K562 (cell line): ENCODE measurements around the gene IL17RC. TPM values are rescaled to one million over a fixed set of nuclear protein-coding genes. Genes with fewer than 3 reads are reported as not detected.

Experiments used
- GABPA ChIP-seq: fragments of 200-800 bp; sonication (Bioruptor generic); conservative IDR thresholded peaks from 2 replicates; pipeline ENCODE4 v1.6.1; 2016; ENCODE audit warnings: low read depth, missing genetic modification characterization, missing compliant biosample characterization
- HDAC2 ChIP-seq: fragments of 450-650 bp; IDR thresholded peaks from 2 replicates; pipeline ENCODE4 v1.6.1; 2016; ENCODE audit warnings: mild to moderate bottlenecking
- HDAC6 ChIP-seq: IDR thresholded peaks from 2 replicates; pipeline ENCODE4 v1.6.1; 2012; ENCODE audit warnings: low read depth, mild to moderate bottlenecking, control low read depth, inconsistent platforms, low read length, moderate library complexity
- HDGF ChIP-seq: fragments of 450-650 bp; IDR thresholded peaks from 2 replicates; pipeline ENCODE4 v1.6.1; 2016
- MEF2A ChIP-seq: IDR thresholded peaks from 2 replicates; pipeline ENCODE4 v1.6.1; 2011; ENCODE audit warnings: low read depth, mild to moderate bottlenecking, low read length, moderate library complexity; ENCODE audit not compliant: control insufficient read depth
- POLR2AphosphoS5 ChIP-seq: IDR thresholded peaks from 2 replicates; pipeline ENCODE4 v1.6.1; 2011; ENCODE audit warnings: mild to moderate bottlenecking, low read depth, low read length, moderate library complexity; ENCODE audit not compliant: control insufficient read depth, insufficient read depth
- SETDB1 ChIP-seq: IDR thresholded peaks from one replicate; pipeline ENCODE4 v1.6.1; 2012; ENCODE audit warnings: low read length, control low read depth, inconsistent platforms
- SMARCC2 ChIP-seq: fragments of 450-650 bp; IDR thresholded peaks from 2 replicates; pipeline ENCODE4 v1.6.1; 2017; ENCODE audit warnings: antibody characterized with exemption, moderate library complexity, mild to moderate bottlenecking, low read depth
- TRIM28 ChIP-seq: fragments of 450-650 bp; IDR thresholded peaks from 2 replicates; pipeline ENCODE4 v1.6.1; 2017
- XRCC5 ChIP-seq: fragments of 200-400 bp; formaldehyde crosslinking; IDR thresholded peaks from 2 replicates; pipeline ENCODE4 v1.6.1; 2017; ENCODE audit warnings: low read depth, mild to moderate bottlenecking, low read length
- ZEB2 ChIP-seq: fragments of 450-650 bp; IDR thresholded peaks from 2 replicates; pipeline ENCODE4 v1.6.1; 2016
- polyA plus RNA-seq, 8 experiments: library from polyadenylated mRNA; depleted of rRNA in 4 of 8; stranded (reverse) in 5 of 8; unstranded in 3 of 8; fragments of >200 nt; fragmentation: Nextera tagmentation in 2 of 8; fragmentation: Illumina TruSeq in 1 of 8; extraction: Ambion mirVana in 2 of 8; extraction: Trizol in 1 of 8; gene quantifications; 2 replicates each; pipeline versions ENCODE4 v1.2.1 to v1.2.3, GENCODE V29; 2011 to 2014; ENCODE audit warnings: inconsistent platforms in 1 of 8, missing spikeins in 1 of 8
- total RNA-seq, 7 experiments: library from RNA; depleted of rRNA in 6 of 7; stranded (reverse); fragments of >200 nt in 6 of 7; fragmentation: Illumina TruSeq in 2 of 7; extraction: Trizol in 2 of 7; gene quantifications; 2 replicates each; pipeline versions ENCODE4 v1.2.1 to v1.2.3, GENCODE V29; 2011 to 2021; ENCODE audit warnings: low replicate concordance in 1 of 7
- TF ChIP-seq, protein P1 (sequence below): fragments of 450-650 bp; IDR thresholded peaks from 2 replicates; pipeline ENCODE4 v1.6.1; 2016; ENCODE audit warnings: mild to moderate bottlenecking, moderate library complexity
- TF ChIP-seq, protein P2 (sequence below): fragments of 250-450 bp; sonication (Bioruptor Pico); IDR thresholded peaks from 2 replicates; pipeline ENCODE4 v1.4.0; 2020; ENCODE audit warnings: mild to moderate bottlenecking, moderate library complexity, borderline replicate concordance

The IL17RC gene
- total and polyA plus RNA-seq, 9 of the 15 experiments (the other 6 are each of a cell fraction or from before 2014, with no cell fraction given), result 0.15 to 11.4 (median 7.1) TPM; not detected in 1

DNA sequence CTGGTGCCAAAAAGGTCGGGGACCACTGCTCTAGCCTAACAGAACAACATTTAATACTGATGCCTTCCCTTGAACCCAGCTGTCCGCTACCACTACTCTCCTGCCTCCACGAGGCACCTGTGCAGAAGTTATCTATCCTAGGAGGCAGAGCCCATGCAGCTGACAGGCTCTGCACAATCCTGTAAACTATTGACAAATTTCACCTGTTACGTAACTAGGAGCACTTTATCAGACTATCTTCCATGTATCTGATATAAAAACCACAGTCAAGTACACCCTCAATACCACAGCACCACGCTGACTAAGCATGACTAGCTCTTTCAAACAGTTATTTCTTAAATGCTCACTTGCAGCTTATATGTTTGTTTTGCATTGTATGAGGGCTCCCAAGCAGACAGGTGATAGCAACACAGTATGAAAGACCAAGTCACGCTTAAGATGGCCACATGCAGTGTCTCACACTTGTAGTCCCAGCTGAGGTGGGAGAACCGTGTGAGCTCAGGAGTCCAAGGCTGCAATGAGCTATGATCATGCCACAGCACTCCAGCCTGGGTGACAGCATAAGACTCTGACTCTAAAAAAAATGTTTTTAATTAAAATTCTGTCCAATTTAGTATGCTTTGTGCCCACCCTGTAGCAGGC lies 4.5 kb upstream of the IL17RC start (continued):
- TF ChIP-seq, protein P1, sequence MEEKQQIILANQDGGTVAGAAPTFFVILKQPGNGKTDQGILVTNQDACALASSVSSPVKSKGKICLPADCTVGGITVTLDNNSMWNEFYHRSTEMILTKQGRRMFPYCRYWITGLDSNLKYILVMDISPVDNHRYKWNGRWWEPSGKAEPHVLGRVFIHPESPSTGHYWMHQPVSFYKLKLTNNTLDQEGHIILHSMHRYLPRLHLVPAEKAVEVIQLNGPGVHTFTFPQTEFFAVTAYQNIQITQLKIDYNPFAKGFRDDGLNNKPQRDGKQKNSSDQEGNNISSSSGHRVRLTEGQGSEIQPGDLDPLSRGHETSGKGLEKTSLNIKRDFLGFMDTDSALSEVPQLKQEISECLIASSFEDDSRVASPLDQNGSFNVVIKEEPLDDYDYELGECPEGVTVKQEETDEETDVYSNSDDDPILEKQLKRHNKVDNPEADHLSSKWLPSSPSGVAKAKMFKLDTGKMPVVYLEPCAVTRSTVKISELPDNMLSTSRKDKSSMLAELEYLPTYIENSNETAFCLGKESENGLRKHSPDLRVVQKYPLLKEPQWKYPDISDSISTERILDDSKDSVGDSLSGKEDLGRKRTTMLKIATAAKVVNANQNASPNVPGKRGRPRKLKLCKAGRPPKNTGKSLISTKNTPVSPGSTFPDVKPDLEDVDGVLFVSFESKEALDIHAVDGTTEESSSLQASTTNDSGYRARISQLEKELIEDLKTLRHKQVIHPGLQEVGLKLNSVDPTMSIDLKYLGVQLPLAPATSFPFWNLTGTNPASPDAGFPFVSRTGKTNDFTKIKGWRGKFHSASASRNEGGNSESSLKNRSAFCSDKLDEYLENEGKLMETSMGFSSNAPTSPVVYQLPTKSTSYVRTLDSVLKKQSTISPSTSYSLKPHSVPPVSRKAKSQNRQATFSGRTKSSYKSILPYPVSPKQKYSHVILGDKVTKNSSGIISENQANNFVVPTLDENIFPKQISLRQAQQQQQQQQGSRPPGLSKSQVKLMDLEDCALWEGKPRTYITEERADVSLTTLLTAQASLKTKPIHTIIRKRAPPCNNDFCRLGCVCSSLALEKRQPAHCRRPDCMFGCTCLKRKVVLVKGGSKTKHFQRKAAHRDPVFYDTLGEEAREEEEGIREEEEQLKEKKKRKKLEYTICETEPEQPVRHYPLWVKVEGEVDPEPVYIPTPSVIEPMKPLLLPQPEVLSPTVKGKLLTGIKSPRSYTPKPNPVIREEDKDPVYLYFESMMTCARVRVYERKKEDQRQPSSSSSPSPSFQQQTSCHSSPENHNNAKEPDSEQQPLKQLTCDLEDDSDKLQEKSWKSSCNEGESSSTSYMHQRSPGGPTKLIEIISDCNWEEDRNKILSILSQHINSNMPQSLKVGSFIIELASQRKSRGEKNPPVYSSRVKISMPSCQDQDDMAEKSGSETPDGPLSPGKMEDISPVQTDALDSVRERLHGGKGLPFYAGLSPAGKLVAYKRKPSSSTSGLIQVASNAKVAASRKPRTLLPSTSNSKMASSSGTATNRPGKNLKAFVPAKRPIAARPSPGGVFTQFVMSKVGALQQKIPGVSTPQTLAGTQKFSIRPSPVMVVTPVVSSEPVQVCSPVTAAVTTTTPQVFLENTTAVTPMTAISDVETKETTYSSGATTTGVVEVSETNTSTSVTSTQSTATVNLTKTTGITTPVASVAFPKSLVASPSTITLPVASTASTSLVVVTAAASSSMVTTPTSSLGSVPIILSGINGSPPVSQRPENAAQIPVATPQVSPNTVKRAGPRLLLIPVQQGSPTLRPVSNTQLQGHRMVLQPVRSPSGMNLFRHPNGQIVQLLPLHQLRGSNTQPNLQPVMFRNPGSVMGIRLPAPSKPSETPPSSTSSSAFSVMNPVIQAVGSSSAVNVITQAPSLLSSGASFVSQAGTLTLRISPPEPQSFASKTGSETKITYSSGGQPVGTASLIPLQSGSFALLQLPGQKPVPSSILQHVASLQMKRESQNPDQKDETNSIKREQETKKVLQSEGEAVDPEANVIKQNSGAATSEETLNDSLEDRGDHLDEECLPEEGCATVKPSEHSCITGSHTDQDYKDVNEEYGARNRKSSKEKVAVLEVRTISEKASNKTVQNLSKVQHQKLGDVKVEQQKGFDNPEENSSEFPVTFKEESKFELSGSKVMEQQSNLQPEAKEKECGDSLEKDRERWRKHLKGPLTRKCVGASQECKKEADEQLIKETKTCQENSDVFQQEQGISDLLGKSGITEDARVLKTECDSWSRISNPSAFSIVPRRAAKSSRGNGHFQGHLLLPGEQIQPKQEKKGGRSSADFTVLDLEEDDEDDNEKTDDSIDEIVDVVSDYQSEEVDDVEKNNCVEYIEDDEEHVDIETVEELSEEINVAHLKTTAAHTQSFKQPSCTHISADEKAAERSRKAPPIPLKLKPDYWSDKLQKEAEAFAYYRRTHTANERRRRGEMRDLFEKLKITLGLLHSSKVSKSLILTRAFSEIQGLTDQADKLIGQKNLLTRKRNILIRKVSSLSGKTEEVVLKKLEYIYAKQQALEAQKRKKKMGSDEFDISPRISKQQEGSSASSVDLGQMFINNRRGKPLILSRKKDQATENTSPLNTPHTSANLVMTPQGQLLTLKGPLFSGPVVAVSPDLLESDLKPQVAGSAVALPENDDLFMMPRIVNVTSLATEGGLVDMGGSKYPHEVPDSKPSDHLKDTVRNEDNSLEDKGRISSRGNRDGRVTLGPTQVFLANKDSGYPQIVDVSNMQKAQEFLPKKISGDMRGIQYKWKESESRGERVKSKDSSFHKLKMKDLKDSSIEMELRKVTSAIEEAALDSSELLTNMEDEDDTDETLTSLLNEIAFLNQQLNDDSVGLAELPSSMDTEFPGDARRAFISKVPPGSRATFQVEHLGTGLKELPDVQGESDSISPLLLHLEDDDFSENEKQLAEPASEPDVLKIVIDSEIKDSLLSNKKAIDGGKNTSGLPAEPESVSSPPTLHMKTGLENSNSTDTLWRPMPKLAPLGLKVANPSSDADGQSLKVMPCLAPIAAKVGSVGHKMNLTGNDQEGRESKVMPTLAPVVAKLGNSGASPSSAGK, result peak; percentile 25; the same call in 1 of the 2 replicates
- no peak for TF ChIP-seq HDAC6
- TF ChIP-seq, protein P2, sequence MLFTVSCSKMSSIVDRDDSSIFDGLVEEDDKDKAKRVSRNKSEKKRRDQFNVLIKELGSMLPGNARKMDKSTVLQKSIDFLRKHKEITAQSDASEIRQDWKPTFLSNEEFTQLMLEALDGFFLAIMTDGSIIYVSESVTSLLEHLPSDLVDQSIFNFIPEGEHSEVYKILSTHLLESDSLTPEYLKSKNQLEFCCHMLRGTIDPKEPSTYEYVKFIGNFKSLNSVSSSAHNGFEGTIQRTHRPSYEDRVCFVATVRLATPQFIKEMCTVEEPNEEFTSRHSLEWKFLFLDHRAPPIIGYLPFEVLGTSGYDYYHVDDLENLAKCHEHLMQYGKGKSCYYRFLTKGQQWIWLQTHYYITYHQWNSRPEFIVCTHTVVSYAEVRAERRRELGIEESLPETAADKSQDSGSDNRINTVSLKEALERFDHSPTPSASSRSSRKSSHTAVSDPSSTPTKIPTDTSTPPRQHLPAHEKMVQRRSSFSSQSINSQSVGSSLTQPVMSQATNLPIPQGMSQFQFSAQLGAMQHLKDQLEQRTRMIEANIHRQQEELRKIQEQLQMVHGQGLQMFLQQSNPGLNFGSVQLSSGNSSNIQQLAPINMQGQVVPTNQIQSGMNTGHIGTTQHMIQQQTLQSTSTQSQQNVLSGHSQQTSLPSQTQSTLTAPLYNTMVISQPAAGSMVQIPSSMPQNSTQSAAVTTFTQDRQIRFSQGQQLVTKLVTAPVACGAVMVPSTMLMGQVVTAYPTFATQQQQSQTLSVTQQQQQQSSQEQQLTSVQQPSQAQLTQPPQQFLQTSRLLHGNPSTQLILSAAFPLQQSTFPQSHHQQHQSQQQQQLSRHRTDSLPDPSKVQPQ (CRISPR knock-in tag), result no peak
- TF ChIP-seq TRIM28, result no peak
- TF ChIP-seq XRCC5, result no peak
- TF ChIP-seq POLR2AphosphoS5, result no peak
- TF ChIP-seq SETDB1, result no peak
- TF ChIP-seq HDAC2, result peak; percentile 25; the same call in 1 of the 2 replicates
- no peak for TF ChIP-seq HDGF
- TF ChIP-seq SMARCC2, result peak; percentile 61
- TF ChIP-seq MEF2A, result no peak
- peak; percentile 61 for TF ChIP-seq ZEB2
- 0 out of 2 replicates have a peak, but pooled peaks have one; percentile 31 for TF ChIP-seq GABPA (tag)
